ENCODE measurements around the gene CAMK2A. TPM values are rescaled to one million over a fixed set of nuclear protein-coding genes. Genes with fewer than 3 reads are reported as not detected.

The CAMK2A gene
- total RNA-seq, 1 donor from 2014 or later = 1.5 TPM

DNA sequence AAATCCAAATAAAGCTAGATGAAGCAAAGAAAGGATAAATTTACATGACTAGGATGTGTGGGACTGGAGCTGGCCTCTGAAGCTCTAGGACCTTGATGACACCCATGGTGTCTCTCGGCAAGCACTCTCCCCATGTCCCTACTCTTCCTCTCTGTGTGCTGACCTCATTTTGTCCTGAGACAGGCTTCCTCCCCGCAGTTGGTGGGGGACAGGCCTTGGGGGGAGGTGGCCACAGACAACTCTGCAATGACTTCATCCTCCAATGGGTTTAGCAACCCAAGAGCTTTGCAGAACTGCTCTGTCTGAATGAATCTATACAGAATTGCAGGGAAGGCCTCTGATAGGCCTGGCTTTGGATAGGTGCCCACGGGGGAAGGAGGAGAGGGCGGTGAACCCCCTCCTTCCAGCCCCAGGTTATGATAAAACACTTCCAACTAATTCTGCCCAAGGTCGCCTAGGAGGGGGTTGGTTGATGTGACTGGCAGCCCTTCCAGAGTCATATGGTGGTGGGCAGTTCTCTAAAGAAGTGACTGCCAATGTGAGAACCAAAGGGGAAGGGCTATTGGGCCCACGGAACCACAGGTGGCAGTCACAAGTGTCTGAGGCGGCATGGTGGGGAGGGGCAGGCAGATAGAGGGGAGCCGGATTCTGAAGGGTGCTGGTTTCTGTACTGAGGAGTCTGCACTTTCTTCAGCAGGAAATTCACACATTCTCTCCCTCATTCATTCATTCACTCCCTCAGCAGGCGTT is 93.7 kb downstream of the CAMK2A start:
- DNase-seq = no peak
- H3K4me1 ChIP-seq = no peaks in the 10 kb centered on the region
- intact Hi-C loops (cut with DNase I) = no loop called here
- H3K27me3 ChIP-seq = no peaks in the 10 kb centered on the region
- no peak for ATAC-seq
- H3K36me3 ChIP-seq = no peaks in the 10 kb centered on the region
- no peak overlapping the region for H3K27ac ChIP-seq
- no peak overlapping the region for H3K4me3 ChIP-seq
- no peaks in the 10 kb centered on the region for H3K9me3 ChIP-seq
- TF ChIP-seq, protein P1, sequence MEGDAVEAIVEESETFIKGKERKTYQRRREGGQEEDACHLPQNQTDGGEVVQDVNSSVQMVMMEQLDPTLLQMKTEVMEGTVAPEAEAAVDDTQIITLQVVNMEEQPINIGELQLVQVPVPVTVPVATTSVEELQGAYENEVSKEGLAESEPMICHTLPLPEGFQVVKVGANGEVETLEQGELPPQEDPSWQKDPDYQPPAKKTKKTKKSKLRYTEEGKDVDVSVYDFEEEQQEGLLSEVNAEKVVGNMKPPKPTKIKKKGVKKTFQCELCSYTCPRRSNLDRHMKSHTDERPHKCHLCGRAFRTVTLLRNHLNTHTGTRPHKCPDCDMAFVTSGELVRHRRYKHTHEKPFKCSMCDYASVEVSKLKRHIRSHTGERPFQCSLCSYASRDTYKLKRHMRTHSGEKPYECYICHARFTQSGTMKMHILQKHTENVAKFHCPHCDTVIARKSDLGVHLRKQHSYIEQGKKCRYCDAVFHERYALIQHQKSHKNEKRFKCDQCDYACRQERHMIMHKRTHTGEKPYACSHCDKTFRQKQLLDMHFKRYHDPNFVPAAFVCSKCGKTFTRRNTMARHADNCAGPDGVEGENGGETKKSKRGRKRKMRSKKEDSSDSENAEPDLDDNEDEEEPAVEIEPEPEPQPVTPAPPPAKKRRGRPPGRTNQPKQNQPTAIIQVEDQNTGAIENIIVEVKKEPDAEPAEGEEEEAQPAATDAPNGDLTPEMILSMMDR (IDR thresholded peaks at IDR 0.05) = no peak

GRCh38 chr5:150192462-150192861 is 97.1 kb downstream of the CAMK2A start:
- intact Hi-C loops (cut with DNase I) = no loop called here
- DNase-seq (no peak), ATAC-seq (no peak)
- Histone ChIP-seq H3K27ac (no peak overlapping the region), H3K4me3 (no peak overlapping the region), H3K4me1 (no peaks in the 10 kb centered on the region), H3K36me3 (no peaks in the 10 kb centered on the region), H3K9me3 (no peaks in the 10 kb centered on the region), H3K27me3 (peaks cover 22% of the 10 kb centered on the region)
- TF ChIP-seq, protein P1 (IDR thresholded peaks at IDR 0.05) = no peak

DNA sequence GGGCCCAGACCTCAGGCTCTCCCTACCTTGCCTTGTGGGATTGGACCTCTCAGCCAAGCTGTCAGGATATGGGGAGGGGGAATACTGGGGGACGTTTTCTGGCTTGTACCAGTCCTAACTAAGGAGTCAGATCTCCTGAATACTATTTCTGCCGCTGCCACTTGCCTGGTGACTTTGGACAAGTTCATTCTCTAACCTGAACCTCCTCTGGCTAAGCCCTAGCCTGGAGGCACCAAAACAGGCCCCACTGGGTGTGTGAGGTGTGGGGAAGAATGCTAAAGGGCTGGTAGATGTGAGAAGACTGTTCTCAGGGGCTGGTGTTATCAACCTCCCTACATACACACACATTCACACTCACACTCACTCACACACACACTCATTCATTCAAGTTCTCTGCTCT is 98.6 kb downstream of the CAMK2A start:
- ATAC-seq (no peak), DNase-seq (no peak)
- H3K9me3 ChIP-seq = no peaks in the 10 kb centered on the region
- H3K4me1 ChIP-seq = no peaks in the 10 kb centered on the region
- TF ChIP-seq, protein P1 (IDR thresholded peaks at IDR 0.05) = no peak
- H3K27me3 ChIP-seq = peaks cover 22% of the 10 kb centered on the region
- intact Hi-C loops (cut with DNase I) = no loop called here
- H3K36me3 ChIP-seq = no peaks in the 10 kb centered on the region
- H3K27ac ChIP-seq = no peak overlapping the region
- no peak overlapping the region for H3K4me3 ChIP-seq

- Histone ChIP-seq H3K9me3 (no peaks in the 10 kb centered on the region), H3K27ac (no peak overlapping the region), H3K36me3 (no peaks in the 10 kb centered on the region), H3K4me1 (no peaks in the 10 kb centered on the region), H3K4me3 (no peak overlapping the region), H3K27me3 (peaks cover 22% of the 10 kb centered on the region)
- intact Hi-C loops (cut with DNase I) = no loop called here
- ATAC-seq (no peak), DNase-seq (no peak)
- TF ChIP-seq, protein P1 (IDR thresholded peaks at IDR 0.05) = no peak
Measured at GRCh38 chr5:150190503-150190979, 99.0 kb downstream of the CAMK2A start.

DNA sequence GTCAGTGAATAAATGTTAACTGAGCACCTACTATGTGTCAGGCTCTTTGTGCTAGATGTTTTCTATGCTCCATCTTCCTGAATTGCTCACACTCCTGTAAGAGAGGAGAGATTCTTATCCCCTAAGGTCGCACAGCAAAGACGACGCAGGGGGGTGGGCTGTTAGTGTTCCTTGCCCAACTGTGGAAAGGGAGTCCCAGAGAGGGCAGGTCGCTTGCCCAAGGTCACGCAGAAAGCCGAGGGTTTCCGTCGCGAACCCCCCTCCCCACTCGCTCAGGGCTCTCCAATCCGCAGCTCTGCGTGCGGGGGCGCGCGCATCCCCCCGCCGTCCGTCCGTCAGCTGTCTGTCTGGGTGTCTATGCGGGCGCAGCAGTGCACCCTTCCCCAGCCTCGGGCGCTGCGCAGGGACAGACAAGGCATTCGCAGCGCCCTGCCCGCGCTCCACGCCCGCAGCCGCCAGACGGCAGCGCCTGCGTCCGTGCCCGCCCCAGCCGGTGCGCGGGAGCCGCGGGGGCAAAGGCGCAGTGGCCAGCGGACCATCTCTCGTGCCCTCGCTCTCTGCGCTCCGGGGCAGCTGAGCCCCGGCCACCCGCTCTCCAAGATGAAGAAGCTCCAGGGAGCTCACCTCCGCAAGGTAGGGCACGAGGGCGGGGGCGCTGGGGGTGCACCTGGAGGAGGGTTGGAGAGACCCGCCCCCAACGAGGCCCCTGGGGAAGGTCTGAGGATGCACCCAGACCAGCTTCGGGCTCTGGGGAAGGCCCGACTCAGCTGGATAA is 99.7 kb downstream of the CAMK2A start, which contains the start of gene SLC6A7:
Gene SLC6A7 (plus strand): TSS at position 335 of the 775 bp plus-strand sequence. CDS start 266 bp downstream, at position 601.
- H3K9me3 ChIP-seq = no peaks in the 10 kb centered on the region
- DNase-seq (no peak), ATAC-seq (no peak)
- H3K36me3 ChIP-seq = no peaks in the 10 kb centered on the region
- H3K27me3 ChIP-seq = peaks cover 22% of the 10 kb centered on the region
- TF ChIP-seq, protein P1 (IDR thresholded peaks at IDR 0.05) = no peak
- no peak within 1 kb of the TSS for H3K4me3 ChIP-seq
- no peaks in the 10 kb centered on the region for H3K4me1 ChIP-seq
- H3K27ac ChIP-seq = no peak within 1 kb of the TSS
- intact Hi-C loops (cut with DNase I) = no loop called here
